Activated CD4-positive, alpha-beta memory T cell treated with anti-CD3 and anti-CD28 coated beads, Interleukin-2, amount 10 ng/mL, durations not matched to agents 7 days and 5 days (primary cell): ENCODE results near the gene SULF2. TPM values are rescaled to one million over a fixed set of nuclear protein-coding genes. Genes with fewer than 3 reads are reported as not detected.
A peak's percentile ranks its signal among the peaks of the same experiment; 100 is the strongest.

Experiments used
- CTCF ChIA-PET: fragments of 350-600 bp; sonication (Branson Sonifier 250); formaldehyde crosslinking; loops from one replicate; lab custom pipeline; 2021; ENCODE audit warnings: antibody characterized with exemption, inconsistent platforms; lab: Charles Lee
- POLR2A ChIA-PET: fragments of 350-600 bp; sonication (Branson Sonifier 250); formaldehyde crosslinking; loops from one replicate; lab custom pipeline; 2021; ENCODE audit warnings: antibody characterized with exemption; lab: Charles Lee
- DNase-seq: peaks from one replicate; pipeline ENCODE4 v3.0.0-alpha.2; 2020
- H3K27ac Mint-ChIP-seq: one replicate; pipeline ENCODE4 v1.8.0; 2021; ENCODE audit warnings: mild to moderate bottlenecking, mixed read lengths
- H3K27me3 Mint-ChIP-seq: one replicate; pipeline ENCODE4 v1.8.0; 2021; ENCODE audit warnings: mixed read lengths
- H3K36me3 Mint-ChIP-seq: one replicate; pipeline ENCODE4 v1.8.0; 2021; ENCODE audit warnings: low read depth, mixed read lengths
- H3K4me1 Mint-ChIP-seq: one replicate; pipeline ENCODE4 v1.8.0; 2021; ENCODE audit warnings: mixed read lengths
- H3K4me3 Mint-ChIP-seq: one replicate; pipeline ENCODE4 v1.8.0; 2021; ENCODE audit warnings: mild to moderate bottlenecking, mixed read lengths
- H3K9me3 Mint-ChIP-seq: one replicate; pipeline ENCODE4 v1.8.0; 2021; ENCODE audit warnings: mixed read lengths
- total RNA-seq, 2 experiments: library from RNA; stranded (reverse); gene quantifications; one replicate each; pipeline ENCODE4 v1.2.3, GENCODE V29; 2021

Gene SULF2
- total RNA-seq, 2 experiments from 2014 or later: 0.71 to 1.1 TPM

DNA sequence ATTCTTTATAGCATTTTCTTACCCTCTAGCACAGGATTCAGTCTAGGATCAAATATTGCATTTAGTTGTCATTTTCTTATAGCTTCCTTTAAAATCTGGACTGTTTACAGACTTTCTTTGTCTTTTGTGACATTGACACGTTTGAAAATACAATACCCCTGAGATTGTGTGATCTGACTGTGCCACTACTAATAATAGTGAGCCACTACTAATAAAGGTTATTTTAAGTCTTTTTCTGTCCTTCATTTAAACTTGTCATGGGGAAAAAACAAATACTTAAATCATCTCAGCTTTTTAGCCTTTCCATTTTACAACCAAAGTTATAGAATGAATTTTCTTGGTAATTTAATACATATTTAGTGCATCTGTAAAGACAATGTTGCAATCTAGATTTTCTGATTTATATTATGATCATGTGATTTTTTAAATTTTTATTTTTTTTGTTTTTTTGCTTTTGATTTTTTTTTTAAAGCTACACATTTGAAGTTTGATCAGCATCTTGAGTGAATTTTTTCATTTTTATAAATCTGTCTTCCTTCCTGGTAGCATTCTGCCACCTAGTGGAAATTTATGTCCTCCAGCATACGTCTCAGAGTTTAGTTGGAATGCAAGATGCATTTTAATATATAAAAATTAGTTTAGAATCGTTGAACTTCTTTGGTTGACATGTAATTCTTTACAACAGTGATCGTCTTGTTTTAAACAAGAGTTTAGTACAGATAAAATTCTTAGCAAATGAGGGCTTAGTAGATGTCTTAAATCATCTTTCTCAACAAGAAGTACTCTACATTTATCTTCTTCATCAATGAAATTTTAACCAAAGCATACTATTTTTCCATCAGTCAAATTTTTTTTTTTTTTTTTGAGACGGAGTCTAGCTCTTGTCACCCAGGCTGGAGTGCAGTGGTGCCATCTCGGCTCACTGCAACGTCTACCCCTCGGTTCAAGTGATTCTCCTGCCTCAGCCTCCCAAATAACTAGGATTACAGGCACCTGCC, 164.2 kb downstream of the SULF2 start:
- CTCF ChIA-PET: interaction anchor here (0.6 to 4.4 kb wide), 29 partner anchors 10 to 425 kb away, joined by 3 to 58 read pairs (median 5); partner anchors contain the start of genes NCOA3 and ZMYND8
- H3K36me3 Mint-ChIP-seq: peaks cover 37% of the 10 kb centered on the region
- no peaks in the 10 kb centered on the region for H3K9me3 Mint-ChIP-seq
- H3K27me3 Mint-ChIP-seq: no peaks in the 10 kb centered on the region
- POLR2A ChIA-PET: interaction anchor here (0.6 to 3.3 kb wide), 6 partner anchors 10 to 421 kb away, joined by 3 to 17 read pairs (median 4); partner anchors contain the start of genes NCOA3 and ZMYND8
- DNase-seq: no peak
- peaks cover 40% of the 10 kb centered on the region for H3K4me1 Mint-ChIP-seq
- no peak overlapping the region for H3K27ac Mint-ChIP-seq
- no peak overlapping the region for H3K4me3 Mint-ChIP-seq

DNA sequence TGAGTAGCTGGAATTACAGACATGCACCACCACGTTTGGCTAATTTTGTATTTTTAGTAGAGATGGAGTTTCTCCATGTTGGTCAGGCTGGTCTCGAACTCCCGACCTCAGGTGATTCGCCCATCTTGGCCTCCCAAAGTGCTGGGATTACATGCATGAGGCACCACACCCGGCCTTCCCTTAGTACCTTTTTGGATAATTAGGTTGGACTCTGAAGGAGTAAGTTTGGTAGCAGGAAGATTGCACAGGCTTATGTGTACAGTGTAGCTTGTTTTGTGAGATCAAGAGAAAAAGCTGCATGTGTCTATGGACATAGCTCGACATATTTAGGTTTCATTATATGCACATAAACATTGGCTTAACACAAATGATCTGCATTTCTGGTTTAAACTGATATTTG, 166.8 kb downstream of the SULF2 start:
- ChIA-PET CTCF (interaction anchor here (1.2 to 4.4 kb wide), 3 partner anchors 234 to 348 kb away, joined by 4 to 58 read pairs (median 39); no protein-coding TSS in a partner anchor), POLR2A (interaction anchor here (3.3 kb wide), 1 partner anchor 116 kb away, joined by 17 read pairs; the partner anchor contains the start of gene NCOA3)
- no peak overlapping the region for H3K27ac Mint-ChIP-seq
- H3K27me3 Mint-ChIP-seq: no peaks in the 10 kb centered on the region
- H3K36me3 Mint-ChIP-seq: peaks cover 22% of the 10 kb centered on the region
- H3K4me3 Mint-ChIP-seq: no peak overlapping the region
- DNase-seq: no peak
- H3K9me3 Mint-ChIP-seq: no peaks in the 10 kb centered on the region
- H3K4me1 Mint-ChIP-seq: peaks cover 32% of the 10 kb centered on the region

GRCh38 chr20:47614703-47615309, 170.5 kb downstream of the SULF2 start:
- ChIA-PET POLR2A (interaction anchor here (1.1 kb wide), 1 partner anchor 200 kb away, joined by 3 read pairs; no protein-coding TSS in a partner anchor), CTCF (interaction anchor here (1.0 to 2.2 kb wide), 5 partner anchors 9 to 418 kb away, joined by 3 to 16 read pairs (median 6); no protein-coding TSS in a partner anchor)
- H3K27ac Mint-ChIP-seq: no peak overlapping the region
- H3K27me3 Mint-ChIP-seq: no peaks in the 10 kb centered on the region
- no peak for DNase-seq
- peaks cover 45% of the 10 kb centered on the region for H3K4me1 Mint-ChIP-seq
- H3K9me3 Mint-ChIP-seq: no peaks in the 10 kb centered on the region
- H3K4me3 Mint-ChIP-seq: no peak overlapping the region
- peaks cover 26% of the 10 kb centered on the region for H3K36me3 Mint-ChIP-seq

GRCh38 chr20:47612670-47613069, 172.6 kb downstream of the SULF2 start:
- CTCF ChIA-PET: interaction anchor here (1.3 to 3.7 kb wide), 3 partner anchors 8 to 229 kb away, joined by 3 to 20 read pairs (median 9); no protein-coding TSS in a partner anchor
- H3K36me3 Mint-ChIP-seq: peaks cover 35% of the 10 kb centered on the region
- no peaks in the 10 kb centered on the region for H3K9me3 Mint-ChIP-seq
- DNase-seq: no peak
- H3K4me1 Mint-ChIP-seq: peaks cover 61% of the 10 kb centered on the region
- no peak overlapping the region for H3K4me3 Mint-ChIP-seq
- H3K27ac Mint-ChIP-seq: no peak overlapping the region
- no peaks in the 10 kb centered on the region for H3K27me3 Mint-ChIP-seq
- POLR2A ChIA-PET: interaction anchor here (1.6 to 2.0 kb wide), 2 partner anchors 10 to 111 kb away, joined by 5 to 8 read pairs; partner anchors contain the start of gene NCOA3

- POLR2A ChIA-PET: interaction anchor here (2.0 kb wide), 1 partner anchor 110 kb away, joined by 8 read pairs; the partner anchor contains the start of gene NCOA3
- no peak overlapping the region for H3K4me3 Mint-ChIP-seq
- no peaks in the 10 kb centered on the region for H3K27me3 Mint-ChIP-seq
- no peaks in the 10 kb centered on the region for H3K9me3 Mint-ChIP-seq
- no peak overlapping the region for H3K27ac Mint-ChIP-seq
- H3K4me1 Mint-ChIP-seq: peaks cover 64% of the 10 kb centered on the region
- no peak for DNase-seq
- H3K36me3 Mint-ChIP-seq: peaks cover 38% of the 10 kb centered on the region
- CTCF ChIA-PET: interaction anchor here (1.3 to 3.7 kb wide), 2 partner anchors 9 to 228 kb away, joined by 3 to 20 read pairs; no protein-coding TSS in a partner anchor
Observed at GRCh38 chr20:47611785-47612184, 173.5 kb downstream of the SULF2 start.

DNA sequence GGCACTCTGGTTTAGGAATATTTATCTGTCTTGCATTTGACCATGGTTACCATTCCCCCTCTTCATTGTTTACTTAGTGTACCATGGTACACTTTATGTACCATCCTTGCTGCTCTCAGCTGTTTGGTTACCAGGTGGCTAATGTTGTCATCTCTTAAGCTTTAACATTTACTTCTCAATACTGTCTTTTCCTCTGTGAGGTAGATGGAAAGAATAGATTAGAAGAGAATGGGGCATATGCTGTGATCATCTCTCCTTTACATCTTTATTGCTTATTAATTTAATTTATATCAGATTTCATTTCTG, 174.4 kb downstream of the SULF2 start:
- Mint-ChIP-seq H3K4me1 (peaks cover 68% of the 10 kb centered on the region), H3K36me3 (peaks cover 44% of the 10 kb centered on the region), H3K9me3 (no peaks in the 10 kb centered on the region), H3K27me3 (no peaks in the 10 kb centered on the region), H3K4me3 (peak overlapping the region; percentile 54), H3K27ac (peak overlapping the region; percentile 85)
- ChIA-PET POLR2A (interaction anchor here (0.6 to 3.0 kb wide), 11 partner anchors 10 to 336 kb away, joined by 3 to 22 read pairs (median 6); partner anchors contain the start of genes NCOA3 and ZMYND8), CTCF (interaction anchor here (0.7 to 3.7 kb wide), 5 partner anchors 10 to 341 kb away, joined by 3 to 20 read pairs (median 5); partner anchors contain the start of gene NCOA3)
- no peak for DNase-seq

- Mint-ChIP-seq H3K36me3 (peaks cover 48% of the 10 kb centered on the region), H3K9me3 (no peaks in the 10 kb centered on the region), H3K4me1 (peaks cover 71% of the 10 kb centered on the region), H3K4me3 (peak overlapping the region; percentile 54), H3K27ac (peak overlapping the region; percentile 85), H3K27me3 (no peaks in the 10 kb centered on the region)
- CTCF ChIA-PET: interaction anchor here (0.6 to 3.7 kb wide), 8 partner anchors 10 to 340 kb away, joined by 3 to 20 read pairs (median 4); partner anchors contain the start of gene NCOA3
- peak; percentile 85 for DNase-seq
- POLR2A ChIA-PET: interaction anchor here (0.6 to 3.0 kb wide), 13 partner anchors 9 to 336 kb away, joined by 3 to 22 read pairs (median 4); partner anchors contain the start of genes NCOA3 and ZMYND8
Observed at GRCh38 chr20:47610247-47610944, 174.9 kb downstream of the SULF2 start.

DNA sequence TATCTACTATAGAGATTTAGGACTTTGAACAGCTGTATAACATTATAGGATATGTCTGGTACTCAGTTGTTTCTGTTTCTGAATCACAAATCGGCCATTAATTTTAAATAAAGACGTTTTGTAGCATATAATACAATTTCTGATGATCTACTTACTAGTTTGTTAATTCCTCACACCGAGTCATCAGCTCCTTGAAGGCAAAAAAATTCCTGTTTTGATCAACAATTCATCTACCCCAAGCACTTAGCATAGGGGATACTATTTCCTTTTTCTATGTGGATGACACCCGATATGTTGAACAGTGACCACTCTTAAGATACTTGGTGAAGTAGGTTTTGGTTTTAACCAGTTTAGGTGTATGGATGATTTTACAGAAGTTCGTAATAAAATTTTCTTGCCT, 176.3 kb downstream of the SULF2 start:
- H3K27ac Mint-ChIP-seq: peak overlapping the region; percentile 75
- CTCF ChIA-PET: interaction anchor here (0.6 to 3.1 kb wide), 6 partner anchors 14 to 337 kb away, joined by 3 to 19 read pairs (median 4); partner anchors contain the start of gene NCOA3
- POLR2A ChIA-PET: interaction anchor here (1.0 to 3.0 kb wide), 5 partner anchors 12 to 334 kb away, joined by 3 to 22 read pairs (median 9); partner anchors contain the start of gene NCOA3
- no peaks in the 10 kb centered on the region for H3K9me3 Mint-ChIP-seq
- DNase-seq: no peak
- H3K4me1 Mint-ChIP-seq: peaks cover 80% of the 10 kb centered on the region
- H3K4me3 Mint-ChIP-seq: no peak overlapping the region
- peaks cover 45% of the 10 kb centered on the region for H3K36me3 Mint-ChIP-seq
- no peaks in the 10 kb centered on the region for H3K27me3 Mint-ChIP-seq
